Heart left ventricle (tissue), 16 donors: ENCODE measurements around the gene FLRT1. TPM values are rescaled to one million over a fixed set of nuclear protein-coding genes. Genes with fewer than 3 reads are reported as not detected.

ENCODE experiments used
- ATAC-seq, 4 donors: fragments of 200-7000 bp; cut with Tn5 transposase; one replicate each; pipeline ENCODE4 v1.9.1; 2020 to 2022; ENCODE audit warnings: moderate library complexity in 4 of 4, mild to moderate bottlenecking in 3 of 4, moderate number of reproducible peaks in 1 of 4
- DNase-seq, 5 donors: peaks; one replicate each; pipeline ENCODE4 v3.0.0-alpha.2; 2020
- H3K27ac ChIP-seq, 12 donors: fragments of 200-600 bp; sonication (generic) in 4 of 12; one replicate each; pipeline versions ENCODE4 v1.5.0 to v1.8.0; 2016 to 2022; ENCODE audit warnings: mild to moderate bottlenecking in 2 of 12
- H3K27me3 ChIP-seq, 9 donors: fragments of 200-600 bp; sonication (generic) in 2 of 9; one replicate each; pipeline versions ENCODE4 v1.5.1 to v1.8.0; 2016 to 2022; ENCODE audit warnings: mild to moderate bottlenecking in 3 of 9
- H3K36me3 ChIP-seq, 9 donors: fragments of 200-600 bp; sonication (generic) in 2 of 9; one replicate each; pipeline versions ENCODE4 v1.5.0 to v1.8.0; 2018 to 2022; ENCODE audit warnings: mild to moderate bottlenecking in 2 of 9
- H3K4me1 ChIP-seq, 12 donors: fragments of 200-600 bp; sonication (generic) in 4 of 12; one replicate each; pipeline versions ENCODE4 v1.5.0 to v1.8.0; 2016 to 2022; ENCODE audit warnings: mild to moderate bottlenecking in 3 of 12
- H3K4me3 ChIP-seq, 12 donors: fragments of 200-600 bp; sonication (generic) in 4 of 12; one replicate each; pipeline versions ENCODE4 v1.5.0 to v1.8.0; 2017 to 2022; ENCODE audit warnings: mild to moderate bottlenecking in 9 of 12, moderate library complexity in 4 of 12
- H3K9me3 ChIP-seq, 12 donors: fragments of 200-600 bp; sonication (generic) in 4 of 12; one replicate each; pipeline versions ENCODE4 v1.5.0 to v1.8.0; 2016 to 2022; ENCODE audit warnings: mild to moderate bottlenecking in 1 of 12
- CTCF ChIP-seq, 12 donors: fragments of 200-600 bp; sonication (generic) in 4 of 12; IDR thresholded peaks; one replicate each; pipeline versions ENCODE4 v1.5.0 to v1.8.0; 2018 to 2022; ENCODE audit warnings: antibody characterized with exemption in 12 of 12, mild to moderate bottlenecking in 5 of 12
- POLR2A ChIP-seq, 2 donors: fragments of 450-650 bp; IDR thresholded peaks; one replicate each; pipeline ENCODE4 v1.6.1; 2017; ENCODE audit warnings: antibody characterized with exemption in 2 of 2, mild to moderate bottlenecking in 2 of 2, moderate library complexity in 2 of 2
- WGBS, 4 donors: extraction: QIAGEN DNeasy Blood & Tissue Kit in 2 of 4; methylation state at CpG; one replicate each; pipeline versions ENCODE4 v1.1.5 to v1.1.7; 2013 to 2018; 5-methylcytosine and 5-hydroxymethylcytosine counted together
- intact Hi-C, 10 donors: fragments of 100-400 bp; cut with DNase I; formaldehyde crosslinking; loops; one replicate each; pipeline versions ENCODE4 v1.11.1 to v1.14.2; 2022
- polyA plus RNA-seq, 2 donors: library from polyadenylated mRNA; stranded (reverse); fragments of 200-250 nt; gene quantifications; one replicate each; pipeline ENCODE4 v1.2.3, GENCODE V29; 2013
- total RNA-seq, 9 donors: library from RNA; depleted of rRNA in 2 of 9; stranded (reverse); fragments of >200 nt in 2 of 9; fragmentation: NEBNext Ultra II Directional in 3 of 9; extraction: Animal tissue kit (Norgen Biotek cat#: 25700) in 3 of 9; gene quantifications; one replicate each; pipeline versions ENCODE4 v1.1.0 to v1.2.4, GENCODE V29; 2016 to 2023
- donor health status: ischemic (EF 13 %, LVEDD 7.1; RV severe dilation, severe dysfunction).
- donor health status: healthy with polysubstance abuse.
- donor health status: DM: no; HTN: yes; CAD: no.
- donor health status: DM: no; HTN: no; CAD: no.
- donor health status: ischemic (EF 25% LVEDD 6.9; RV normal size, moderate dysfunction).
- donor health status: ischemic (EF 25% LVEDD 5.7; RV mildly dilated, moderate dysfunction).
- donor health status: healthy.
- donor health status: DM: yes; HTN: yes; CAD: no.
- donor health status: ischemic (EF 35%, LVEDD 5.7; RV mildly dilated, moderate dysfunction).
- donor health status: nonischemic (EF 11% LVEDD 7.7; RV severe dilation, severe dysfunction).
- donor health status: DM: yes; HTN: yes; CAD: no.
- donor health status: PGD.
- donor health status: ischemic (EF 29% LVEDD 5.4; RV normal size, mild dysfunction).
- donor health status: nonischemic (EF 23%, LVEDD 6.1; RV moderate dilation, normal function).

FLRT1 gene
- total and polyA plus RNA-seq, 11 donors: 0.20 to 1.4 (median 0.37) TPM

- no peak for DNase-seq
- WGBS, 4 donors: 92 to 97% (median 93%) methylated on average over 16 of the region's 16 CpGs
- no peaks in the 10 kb centered on the region for H3K36me3 ChIP-seq
- no peaks in the 10 kb centered on the region for H3K9me3 ChIP-seq
- ATAC-seq: no peak
- no peak overlapping the region for H3K27ac ChIP-seq
- H3K4me1 ChIP-seq: peaks cover 0 to 10% (median under 1%) of the 10 kb centered on the region in 12 donors
- no peaks in the 10 kb centered on the region for H3K27me3 ChIP-seq
- intact Hi-C loops: no loop called here
- no peak overlapping the region for H3K4me3 ChIP-seq
- TF ChIP-seq POLR2A (IDR thresholded peaks at IDR 0.05) (no peak), CTCF (IDR thresholded peaks at IDR 0.05) (no peak)
Observed at GRCh38 chr11:64013141-64013896, 22.4 kb upstream of the FLRT1 start.

- Histone ChIP-seq H3K27ac (no peak overlapping the region), H3K36me3 (no peaks in the 10 kb centered on the region), H3K4me1 (peaks cover 0 to 17% (median 6%) of the 10 kb centered on the region in 12 donors), H3K4me3 (no peak overlapping the region), H3K27me3 (no peaks in the 10 kb centered on the region), H3K9me3 (no peaks in the 10 kb centered on the region)
- TF ChIP-seq CTCF (IDR thresholded peaks at IDR 0.05) (no peak), POLR2A (IDR thresholded peaks at IDR 0.05) (no peak)
- DNase-seq (no peak), ATAC-seq (no peak)
- intact Hi-C loops: no loop called here
- 90 to 98% (median 93%) methylated on average over 8 to 11 of the region's 11 CpGs for WGBS, 4 donors
Observed at GRCh38 chr11:64014356-64014755, 21.4 kb upstream of the FLRT1 start.

- H3K27me3 ChIP-seq: no peaks in the 10 kb centered on the region
- no peak for DNase-seq
- WGBS, 4 donors: 90 to 93% (median 92%) methylated on average over 20 of the region's 20 CpGs
- peaks cover 0 to 22% (median 7%) of the 10 kb centered on the region in 12 donors for H3K4me1 ChIP-seq
- TF ChIP-seq POLR2A (IDR thresholded peaks at IDR 0.05) (no peak), CTCF (IDR thresholded peaks at IDR 0.05) (no peak)
- no peaks in the 10 kb centered on the region for H3K36me3 ChIP-seq
- H3K9me3 ChIP-seq: no peaks in the 10 kb centered on the region
- no peak overlapping the region for H3K27ac ChIP-seq
- intact Hi-C loops: no loop called here
- no peak overlapping the region for H3K4me3 ChIP-seq
- ATAC-seq: no peak
Observed at GRCh38 chr11:64015510-64015909, 20.2 kb upstream of the FLRT1 start.

GRCh38 chr11:64015935-64016845 is 19.5 kb upstream of the FLRT1 start:
- Histone ChIP-seq H3K4me3 (no peak overlapping the region), H3K27ac (no peak overlapping the region), H3K36me3 (no peaks in the 10 kb centered on the region), H3K4me1 (peaks cover 0 to 24% (median 8%) of the 10 kb centered on the region in 12 donors), H3K27me3 (no peaks in the 10 kb centered on the region), H3K9me3 (no peaks in the 10 kb centered on the region)
- TF ChIP-seq POLR2A (IDR thresholded peaks at IDR 0.05) (no peak), CTCF (IDR thresholded peaks at IDR 0.05) (no peak)
- intact Hi-C loops: no loop called here
- ATAC-seq (no peak), DNase-seq (no peak)
- WGBS, 4 donors: 92 to 95% (median 94%) methylated on average over 27 to 35 of the region's 35 CpGs
